IMR-90 (cell line): ENCODE measurements around the gene EPN2. TPM values are rescaled to one million over a fixed set of nuclear protein-coding genes. Genes with fewer than 3 reads are reported as not detected.

Experiments
- ATAC-seq: fragments of 200-7000 bp; cut with Tn5 transposase; 2 replicates; pipeline ENCODE4 v1.9.1; 2020; ENCODE audit warnings: low read depth, mild to moderate bottlenecking, moderate library complexity
- BruUV-seq: library from RNA; stranded (reverse); fragments of 400-500 nt; replicated peaks from 2 replicates; lab custom pipeline; 2021; lab: Mats Ljungman, UMichigan
- CTCF ChIA-PET: fragments of 300-600 bp; formaldehyde crosslinking; extraction: SDS; loops from one replicate; lab custom pipeline; 2021; ENCODE audit warnings: antibody characterized with exemption; lab: Yijun Ruan, JAX
- POLR2A ChIA-PET: fragments of 300-600 bp; sonication (Branson Sonifier 250); formaldehyde crosslinking; loops from one replicate; lab custom pipeline; 2022; ENCODE audit warnings: antibody characterized with exemption; ENCODE audit not compliant: unreplicated experiment; lab: Charles Lee
- DNase-seq: peaks from one replicate; pipeline ENCODE4 v3.0.0; 2013
- H2AFZ ChIP-seq: replicated peaks from 2 replicates; pipeline ENCODE3; 2013; ENCODE audit warnings: low read length, mild to moderate bottlenecking; ENCODE audit not compliant: poor library complexity
- H2AK5ac ChIP-seq: 2 replicates; pipeline ENCODE4 v1.6.1; 2013; ENCODE audit warnings: low read depth, low read length, inconsistent platforms
- H2AK9ac ChIP-seq: replicated peaks from 2 replicates; pipeline ENCODE3; 2013; ENCODE audit warnings: mild to moderate bottlenecking, low read depth, low read length, moderate library complexity; ENCODE audit not compliant: poor library complexity
- H2BK120ac ChIP-seq: 2 replicates; pipeline ENCODE4 v1.6.1; 2013; ENCODE audit warnings: low read depth, low read length, inconsistent platforms
- H2BK15ac ChIP-seq: 3 replicates; pipeline ENCODE4 v1.6.1; 2013; ENCODE audit warnings: low read depth, low read length, inconsistent platforms
- H2BK20ac ChIP-seq: 2 replicates; pipeline ENCODE4 v1.6.1; 2013; ENCODE audit warnings: low read depth, mild to moderate bottlenecking, inconsistent platforms, low read length, moderate library complexity
- H2BK5ac ChIP-seq: 2 replicates; pipeline ENCODE4 v1.6.1; 2013; ENCODE audit warnings: mild to moderate bottlenecking, low read depth, low read length, inconsistent platforms; ENCODE audit not compliant: poor library complexity, severe bottlenecking
- H3K14ac ChIP-seq: replicated peaks from 2 replicates; pipeline ENCODE4 v1.6.1; 2013; ENCODE audit warnings: low read depth, low read length, inconsistent platforms
- H3K18ac ChIP-seq: 2 replicates; pipeline ENCODE4 v1.6.1; 2013; ENCODE audit warnings: low read depth, low read length, control low read depth
- H3K23ac ChIP-seq: 2 replicates; pipeline ENCODE4 v1.6.1; 2013; ENCODE audit warnings: low read depth, low read length, inconsistent platforms
- H3K27ac ChIP-seq: 2 replicates; pipeline ENCODE4 v1.5.1; 2013; ENCODE audit warnings: mild to moderate bottlenecking, control low read depth, low read length; ENCODE audit not compliant: insufficient read depth
- H3K27me3 ChIP-seq: 2 replicates; pipeline ENCODE4 v1.6.1; 2013; ENCODE audit warnings: low read length; ENCODE audit not compliant: control insufficient read depth, insufficient read depth
- H3K36me3 ChIP-seq: 2 replicates; pipeline ENCODE4 v1.6.1; 2013; ENCODE audit warnings: low read length, mixed read lengths; ENCODE audit not compliant: control insufficient read depth, insufficient read depth
- H3K4ac ChIP-seq: 2 replicates; pipeline ENCODE4 v1.6.1; 2013; ENCODE audit warnings: low read depth, low read length, inconsistent platforms
- H3K4me1 ChIP-seq: 2 replicates; pipeline ENCODE4 v1.6.1; 2013; ENCODE audit warnings: low read length, mixed read lengths; ENCODE audit not compliant: control insufficient read depth, insufficient read depth
- H3K4me2 ChIP-seq: 2 replicates; pipeline ENCODE4 v1.6.1; 2013; ENCODE audit warnings: low read depth, mild to moderate bottlenecking, control low read depth, low read length, moderate library complexity
- H3K4me3 ChIP-seq: 2 replicates; pipeline ENCODE4 v1.5.1; 2013; ENCODE audit warnings: low read depth, mild to moderate bottlenecking, control low read depth, low read length, moderate library complexity; ENCODE audit not compliant: insufficient read depth
- H3K56ac ChIP-seq: 2 replicates; pipeline ENCODE4 v1.6.1; 2013; ENCODE audit warnings: low read length, inconsistent platforms; ENCODE audit not compliant: insufficient read depth; ENCODE audit errors: extremely low read depth
- H3K79me1 ChIP-seq, 2 experiments: 2 replicates each; pipeline ENCODE4 v1.6.1; 2013; ENCODE audit warnings: low read length in 2 of 2, inconsistent platforms in 1 of 2, low read depth in 1 of 2
- H3K9ac ChIP-seq: 2 replicates; pipeline ENCODE4 v1.6.1; 2013; ENCODE audit warnings: low read depth, low read length, control low read depth
- H3K9me1 ChIP-seq: 2 replicates; pipeline ENCODE4 v1.6.1; 2013; ENCODE audit warnings: low read length, inconsistent platforms; ENCODE audit not compliant: insufficient read depth
- H3K9me3 ChIP-seq: 2 replicates; pipeline ENCODE4 v1.6.1; 2013; ENCODE audit warnings: low read length; ENCODE audit not compliant: control insufficient read depth, insufficient read depth
- H4K20me1 ChIP-seq: 2 replicates; pipeline ENCODE4 v1.6.1; 2013; ENCODE audit warnings: low read length, inconsistent platforms; ENCODE audit not compliant: insufficient read depth
- H4K5ac ChIP-seq: 2 replicates; pipeline ENCODE4 v1.6.1; 2013; ENCODE audit warnings: mild to moderate bottlenecking, low read depth, low read length, control low read depth
- H4K8ac ChIP-seq, 2 experiments: 2 replicates each; pipeline ENCODE4 v1.6.1; 2013; ENCODE audit warnings: low read depth in 2 of 2, low read length in 2 of 2, control low read depth in 1 of 2, inconsistent platforms in 1 of 2
- H4K91ac ChIP-seq: 2 replicates; pipeline ENCODE4 v1.6.1; 2013; ENCODE audit warnings: low read depth, low read length, inconsistent platforms; ENCODE audit not compliant: insufficient read depth
- BHLHE40 ChIP-seq: fragments of 150-350 bp; IDR thresholded peaks from 2 replicates; pipeline ENCODE4 v1.6.1; 2016; ENCODE audit warnings: mild to moderate bottlenecking, low read depth, low read length
- CEBPB ChIP-seq: IDR thresholded peaks from 2 replicates; pipeline ENCODE4 v1.6.1; 2012; ENCODE audit warnings: low read depth, low read length, improper control_type of control experiment
- CHD1 ChIP-seq: IDR thresholded peaks from 2 replicates; pipeline ENCODE4 v1.6.1; 2012; ENCODE audit warnings: low read depth, low read length, improper control_type of control experiment
- CTCF ChIP-seq: conservative IDR thresholded peaks from 2 replicates; pipeline ENCODE4 v1.5.1; 2012; ENCODE audit warnings: mild to moderate bottlenecking, low read depth, low read length, improper control_type of control experiment
- ELK1 ChIP-seq: fragments of 150-350 bp; IDR thresholded peaks from 2 replicates; pipeline ENCODE4 v1.6.1; 2016; ENCODE audit warnings: low read depth, mild to moderate bottlenecking, low read length, moderate library complexity, borderline replicate concordance
- FOS ChIP-seq: fragments of 150-350 bp; IDR thresholded peaks from 2 replicates; pipeline ENCODE4 v1.6.1; 2016; ENCODE audit warnings: low read depth, low read length
- MAFK ChIP-seq: IDR thresholded peaks from 2 replicates; pipeline ENCODE4 v1.6.1; 2012; ENCODE audit warnings: low read depth, low read length, improper control_type of control experiment
- MAZ ChIP-seq: IDR thresholded peaks from 2 replicates; pipeline ENCODE4 v1.6.1; 2012; ENCODE audit warnings: low read depth, mild to moderate bottlenecking, low read length, improper control_type of control experiment, moderate library complexity, borderline replicate concordance
- MXI1 ChIP-seq: IDR thresholded peaks from 2 replicates; pipeline ENCODE4 v1.6.1; 2012; ENCODE audit warnings: low read depth, mild to moderate bottlenecking, low read length, moderate library complexity, borderline replicate concordance
- NFE2L2 ChIP-seq: fragments of 150-350 bp; IDR thresholded peaks from 2 replicates; pipeline ENCODE4 v1.6.1; 2016; ENCODE audit warnings: low read depth, mild to moderate bottlenecking, low read length
- POLR2A ChIP-seq: IDR thresholded peaks from 2 replicates; pipeline ENCODE4 v1.6.1; 2012; ENCODE audit warnings: mild to moderate bottlenecking, low read depth, low read length
- RAD21 ChIP-seq: IDR thresholded peaks from 2 replicates; pipeline ENCODE4 v1.6.1; 2012; ENCODE audit warnings: low read length, improper control_type of control experiment
- RFX5 ChIP-seq: IDR thresholded peaks from 2 replicates; pipeline ENCODE4 v1.8.0; 2012; ENCODE audit warnings: low read depth, mild to moderate bottlenecking, low read length, moderate library complexity
- SMC3 ChIP-seq: fragments of 150-350 bp; IDR thresholded peaks from 2 replicates; pipeline ENCODE4 v1.6.1; 2016; ENCODE audit warnings: low read depth, mild to moderate bottlenecking, antibody characterized with exemption, low read length, moderate library complexity
- USF2 ChIP-seq: fragments of 150-350 bp; IDR thresholded peaks from 2 replicates; pipeline ENCODE4 v1.6.1; 2017; ENCODE audit warnings: mild to moderate bottlenecking, antibody characterized with exemption, low read length, low read depth
- WGBS, 2 experiments: methylation state at CpG; one replicate each; pipeline versions ENCODE4 v1.1.5 to v1.1.7; 2013; ENCODE audit warnings: missing lambda C conversion rate in 2 of 2; ENCODE audit not compliant: insufficient read length in 1 of 2; ENCODE audit errors: extremely low coverage in 2 of 2; 5-methylcytosine and 5-hydroxymethylcytosine counted together
- dilution Hi-C: fragments of 300-500 bp; cut with HindIII; formaldehyde crosslinking; loops from one replicate; pipeline ENCODE4 v1.14.3; 2018; ENCODE audit warnings: low sequenced_read_pairs; ENCODE audit not compliant: unreplicated experiment
- in situ Hi-C: fragments of 300-500 bp; cut with MboI; formaldehyde crosslinking; loops from 3 replicates; pipeline ENCODE4 v1.14.3; 2019; ENCODE audit warnings: low sequenced_read_pairs, inconsistent platforms, mixed read lengths
- intact Hi-C: fragments of 100-400 bp; cut with micrococcal nuclease; formaldehyde crosslinking; loops from 2 replicates; pipeline ENCODE4 v1.10.0; 2022
- polyA plus RNA-seq, 3 experiments: library from polyadenylated mRNA; depleted of rRNA; stranded (reverse); fragments of >200 nt; gene quantifications; 2 replicates each; pipeline ENCODE4 v1.2.3, GENCODE V29; 2012; ENCODE audit warnings: low replicate concordance in 1 of 3
- total RNA-seq: library from RNA; depleted of rRNA; stranded (reverse); fragments of >200 nt; gene quantifications from 2 replicates; pipeline ENCODE4 v1.2.3, GENCODE V29; 2012

The EPN2 gene
- total and polyA plus RNA-seq, 2 of the 4 experiments (the other 2 are of a cell fraction), result 14.9 to 25.3 TPM

DNA sequence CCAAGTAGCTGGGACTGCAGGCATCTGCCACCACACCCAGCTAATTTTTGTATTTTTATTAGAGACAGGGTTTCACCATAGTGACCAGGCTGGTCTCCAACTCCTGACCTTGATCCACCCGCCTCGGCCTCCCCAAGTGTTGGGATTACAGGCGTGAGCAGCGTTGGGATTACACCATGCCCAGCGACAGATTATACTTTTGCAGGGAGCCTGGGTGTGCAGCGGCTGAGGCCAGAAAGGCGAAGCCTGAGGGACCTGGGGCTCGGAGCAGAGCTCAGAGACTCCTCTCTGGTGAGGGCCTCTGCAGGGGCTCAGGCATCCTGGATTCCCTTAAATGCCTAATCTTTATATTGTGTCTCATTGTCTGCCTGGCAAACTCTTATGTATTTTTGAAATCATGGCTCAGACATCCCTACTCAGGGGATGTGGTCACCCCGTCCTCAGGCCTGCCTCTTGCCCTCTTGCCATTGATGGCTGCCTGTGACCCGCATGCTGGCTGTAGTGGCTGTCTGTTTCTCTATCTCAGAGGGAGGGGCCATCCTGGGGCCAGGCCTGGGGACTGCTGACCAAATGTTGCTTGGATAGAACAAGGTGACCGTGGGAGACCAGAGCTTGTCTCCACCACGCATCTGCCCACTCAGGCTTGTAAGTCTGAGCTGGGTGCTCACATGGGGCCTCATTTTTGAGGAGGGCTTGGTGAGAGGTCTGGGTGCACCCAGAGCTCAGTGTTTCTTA is 82.8 kb downstream of the EPN2 start:
- Histone ChIP-seq H2BK20ac (no peak overlapping the region), H3K56ac (no peak overlapping the region), H3K23ac (no peak overlapping the region), H2BK15ac (no peak overlapping the region), H4K5ac (no peak overlapping the region), H2AK9ac (peak overlapping the region; percentile 20), H3K18ac (no peak overlapping the region), H3K4me1 (peaks cover 6% of the 10 kb centered on the region), H3K14ac (no peak overlapping the region), H2BK120ac (no peak overlapping the region), H2AK5ac (no peak overlapping the region), H3K79me1 (peaks cover 5 to 35% of the 10 kb centered on the region in 2 experiments; a peak in 3 of 4 replicates), H3K4me3 (no peak overlapping the region), H3K9ac (no peak overlapping the region), H3K4me2 (no peak overlapping the region), H3K27me3 (no peaks in the 10 kb centered on the region), H3K36me3 (peaks cover 14% of the 10 kb centered on the region; the same call in 1 of the 2 replicates), H2BK5ac (no peak overlapping the region), H3K4ac (no peak overlapping the region), H4K20me1 (peaks cover 4% of the 10 kb centered on the region; the same call in 1 of the 2 replicates), H4K8ac (no peak overlapping the region), H3K9me1 (peaks cover 10% of the 10 kb centered on the region), H4K91ac (no peak overlapping the region), H3K9me3 (no peaks in the 10 kb centered on the region), H3K27ac (no peak overlapping the region), H2AFZ (no peak overlapping the region)
- no TSS peak for BruUV-seq
- dilution Hi-C loops (no loop called here), in situ Hi-C loops (no loop called here), intact Hi-C loops (no loop called here)
- ChIA-PET CTCF (interaction anchor here (0.5 to 1.0 kb wide), 3 partner anchors 9 to 53 kb away, joined by 3 to 4 read pairs (median 4); no protein-coding TSS in a partner anchor), POLR2A (no interaction called here)
- DNase-seq, result no peak
- WGBS, 2 experiments, result 97% methylated on average over 9 of the region's 12 CpGs; no CpG with 5 or more reads in 1 of the 2 experiments
- ATAC-seq, result no peak
- TF ChIP-seq FOS, result no peak
- TF ChIP-seq MXI1, result no peak
- TF ChIP-seq RAD21, result no peak
- TF ChIP-seq CTCF, result no peak
- TF ChIP-seq CEBPB, result no peak
- no peak for TF ChIP-seq CHD1
- TF ChIP-seq NFE2L2, result no peak
- TF ChIP-seq MAZ, result no peak
- TF ChIP-seq RFX5, result no peak
- no peak for TF ChIP-seq BHLHE40
- TF ChIP-seq MAFK, result no peak
- no peak for TF ChIP-seq SMC3
- TF ChIP-seq USF2, result no peak
- no peak for TF ChIP-seq ELK1
- no peak for TF ChIP-seq POLR2A
